Ishikawa (cell line): ENCODE data around the gene AFDN.

Experiments used
- CEBPB ChIP-seq: IDR thresholded peaks from 2 replicates; pipeline ENCODE4 v1.6.1; 2012
- EP300 ChIP-seq: IDR thresholded peaks from 2 replicates; pipeline ENCODE4 v1.6.1; 2012; ENCODE audit warnings: borderline replicate concordance
- NFIC ChIP-seq: IDR thresholded peaks from 2 replicates; pipeline ENCODE4 v1.6.1; 2012
- RAD21 ChIP-seq: IDR thresholded peaks from 2 replicates; pipeline ENCODE4 v1.6.1; 2012; ENCODE audit warnings: low read depth
- REST ChIP-seq: IDR thresholded peaks from 2 replicates; pipeline ENCODE4 v1.6.1; 2012; ENCODE audit warnings: low read depth, mild to moderate bottlenecking
- TAF1 ChIP-seq: IDR thresholded peaks from 2 replicates; pipeline ENCODE4 v1.6.1; 2012; ENCODE audit warnings: low read depth, mild to moderate bottlenecking
- TF ChIP-seq, protein P1 (sequence below): IDR thresholded peaks from 2 replicates; pipeline ENCODE4 v1.6.1; 2012

GRCh38 chr6:167797476-167798265 is 29.0 kb upstream of the AFDN start:
- TF ChIP-seq REST (no peak), TAF1 (no peak), CEBPB (no peak), EP300 (no peak), NFIC (no peak), RAD21 (no peak)
- TF ChIP-seq, protein P1, sequence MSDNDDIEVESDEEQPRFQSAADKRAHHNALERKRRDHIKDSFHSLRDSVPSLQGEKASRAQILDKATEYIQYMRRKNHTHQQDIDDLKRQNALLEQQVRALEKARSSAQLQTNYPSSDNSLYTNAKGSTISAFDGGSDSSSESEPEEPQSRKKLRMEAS, result no peak
